HG02588 (cell line): ENCODE measurements around the gene TMEM233.
"Not testable (repeated sequence)": the region's sequence is repeated elsewhere in the genome, so short reads cannot be mapped to it uniquely, and the experiment has no call there.

ENCODE experiments used
- ATAC-seq: cut with Tn5 transposase; IDR thresholded peaks from one replicate; pipeline ENCODE4 v1.9.1; 2021; ENCODE audit warnings: mild to moderate bottlenecking, moderate library complexity; ENCODE audit not compliant: unreplicated experiment

Gene TMEM233

GRCh38 chr12:119603767-119604166 is 10.2 kb downstream of the TMEM233 start:
- ATAC-seq: no peak

DNA sequence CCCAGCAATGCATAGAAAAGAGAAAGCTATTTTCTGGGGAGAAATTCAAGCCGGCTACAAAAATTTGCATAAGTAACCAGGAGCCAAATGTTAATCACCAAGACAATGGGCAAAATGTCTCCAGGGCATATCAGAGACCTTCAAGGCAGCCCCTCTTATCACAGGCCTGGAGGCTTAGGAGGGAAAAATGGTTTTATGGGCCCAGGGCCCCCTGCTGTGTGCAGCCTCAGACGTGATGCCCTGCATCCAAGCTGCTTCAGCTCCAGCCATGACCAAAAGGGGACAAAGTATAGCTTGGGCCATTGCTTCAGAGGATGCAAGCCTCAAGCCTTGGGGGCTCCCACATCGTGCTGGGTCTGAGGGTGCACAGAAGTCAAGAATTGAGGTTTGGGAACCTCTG is 15.8 kb downstream of the TMEM233 start:
- no peak for ATAC-seq

- no peak for ATAC-seq
Measured at GRCh38 chr12:119613319-119613936, 19.9 kb downstream of the TMEM233 start.

DNA sequence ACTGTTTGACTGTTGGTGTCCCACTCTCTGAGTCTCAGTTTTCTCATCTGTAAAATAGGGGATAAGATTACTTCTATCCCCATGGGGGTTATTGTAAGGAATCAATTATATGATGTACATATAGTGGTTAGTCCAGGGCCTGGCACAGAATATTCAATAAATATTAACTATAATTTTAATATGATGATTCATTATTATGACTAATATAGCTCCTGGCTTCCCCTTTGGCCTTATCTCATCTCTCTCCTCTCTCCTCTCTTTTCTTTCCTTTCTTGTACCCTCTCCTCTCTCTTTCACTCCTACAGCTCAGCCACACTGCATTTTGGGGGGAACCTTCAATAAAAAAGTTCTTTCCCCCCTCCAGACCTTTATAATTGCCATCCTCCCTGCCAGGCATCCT is 21.1 kb downstream of the TMEM233 start:
- ATAC-seq: no peak

DNA sequence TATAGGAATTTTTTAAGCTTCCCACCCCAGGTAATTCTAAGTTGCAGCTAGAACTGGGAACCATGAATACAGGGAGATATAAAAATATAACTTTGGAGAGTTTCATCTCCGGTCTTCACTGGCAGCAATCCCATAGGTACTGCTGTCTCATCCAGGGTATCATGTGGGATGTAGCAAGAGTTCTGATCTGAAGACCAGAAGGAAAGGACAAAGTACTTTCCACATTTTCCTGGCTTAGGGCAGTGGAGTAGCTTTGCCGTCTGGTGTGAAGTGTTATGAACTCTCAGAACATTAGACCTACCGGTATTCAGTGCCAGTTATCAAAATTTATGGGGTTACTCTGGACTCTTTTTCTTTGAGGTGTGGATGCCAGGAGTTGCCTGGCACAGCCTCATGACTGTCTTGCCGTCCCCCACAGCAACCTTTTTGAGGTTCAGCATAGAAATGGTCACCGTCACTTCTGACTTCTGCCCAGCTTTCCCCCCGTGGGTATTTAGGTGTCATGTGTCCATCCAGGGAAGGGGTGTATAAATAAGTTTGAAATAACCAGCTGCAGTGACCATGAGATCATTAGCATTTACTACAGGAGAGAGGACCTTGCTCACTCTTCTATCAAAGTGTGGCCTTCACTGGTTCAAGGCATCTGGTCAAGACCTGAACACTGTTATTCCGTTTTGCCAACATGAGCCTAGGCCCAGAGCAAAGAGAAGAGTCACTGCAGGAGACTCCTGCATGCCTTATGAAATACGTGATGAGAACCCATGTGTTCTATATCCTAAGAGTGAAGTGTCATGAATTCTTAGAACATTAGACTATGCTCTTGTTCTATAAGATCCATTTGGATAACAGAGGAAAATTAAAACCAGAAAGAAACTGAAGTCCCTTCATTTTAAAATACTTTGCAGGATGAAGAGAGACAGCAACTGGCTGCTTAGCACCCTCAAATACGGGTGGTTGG is 22.2 kb downstream of the TMEM233 start:
- no peak for ATAC-seq

DNA sequence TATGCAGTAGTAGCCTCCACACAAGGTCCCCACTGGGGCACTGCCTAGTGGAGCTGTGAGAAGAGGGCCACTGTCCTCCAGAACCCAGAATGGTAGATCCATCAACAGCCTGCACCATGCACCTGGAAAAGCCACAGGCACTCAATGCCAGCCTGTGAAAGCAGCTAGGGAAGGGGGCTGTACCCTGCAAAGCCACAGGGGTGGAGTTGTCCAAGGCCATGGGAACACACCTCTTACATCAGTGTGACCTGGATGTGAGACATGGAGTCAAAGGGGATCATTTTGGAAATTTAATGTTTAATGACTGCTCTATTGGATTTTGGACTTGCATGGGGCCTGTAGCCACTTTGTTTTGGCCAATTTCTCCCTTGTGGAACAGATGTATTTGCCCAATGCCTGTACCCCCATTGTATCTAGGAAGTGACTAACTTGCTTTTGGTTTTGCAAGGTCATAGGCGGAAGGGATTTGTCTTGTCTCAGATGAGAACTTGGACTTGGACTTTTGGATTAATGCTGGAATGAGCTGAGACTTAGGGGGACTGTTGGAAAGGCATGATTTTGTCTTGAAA is 24.8 kb downstream of the TMEM233 start:
- ATAC-seq: not testable (repeated sequence)

DNA sequence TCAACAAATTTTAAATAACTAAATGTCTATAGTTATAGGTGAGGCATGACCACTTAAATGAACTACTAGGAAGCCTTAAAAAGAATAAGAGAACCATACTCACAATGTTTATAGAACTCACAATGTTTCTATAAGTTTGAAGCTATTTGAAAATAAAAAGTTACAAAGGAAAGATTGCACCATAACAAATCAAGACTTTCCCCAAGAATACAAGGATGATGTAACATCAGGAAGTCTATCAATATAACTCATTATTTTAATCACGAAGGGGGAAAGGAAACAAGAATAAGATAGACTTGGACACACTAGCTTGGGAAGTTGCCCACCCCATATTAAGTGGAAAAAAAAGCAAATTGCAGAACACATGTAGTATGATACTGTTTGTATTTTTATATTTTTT is 26.9 kb downstream of the TMEM233 start:
- no peak for ATAC-seq

GRCh38 chr12:119621878-119622277 is 28.3 kb downstream of the TMEM233 start:
- no peak for ATAC-seq

GRCh38 chr12:119624966-119625365 is 31.4 kb downstream of the TMEM233 start:
- ATAC-seq: no peak

- no peak for ATAC-seq
Measured at GRCh38 chr12:119627019-119627643, 33.6 kb downstream of the TMEM233 start.

- ATAC-seq: no peak
Measured at GRCh38 chr12:119627686-119628085, 34.1 kb downstream of the TMEM233 start.

GRCh38 chr12:119630223-119630780 is 36.7 kb downstream of the TMEM233 start:
- no peak for ATAC-seq

DNA sequence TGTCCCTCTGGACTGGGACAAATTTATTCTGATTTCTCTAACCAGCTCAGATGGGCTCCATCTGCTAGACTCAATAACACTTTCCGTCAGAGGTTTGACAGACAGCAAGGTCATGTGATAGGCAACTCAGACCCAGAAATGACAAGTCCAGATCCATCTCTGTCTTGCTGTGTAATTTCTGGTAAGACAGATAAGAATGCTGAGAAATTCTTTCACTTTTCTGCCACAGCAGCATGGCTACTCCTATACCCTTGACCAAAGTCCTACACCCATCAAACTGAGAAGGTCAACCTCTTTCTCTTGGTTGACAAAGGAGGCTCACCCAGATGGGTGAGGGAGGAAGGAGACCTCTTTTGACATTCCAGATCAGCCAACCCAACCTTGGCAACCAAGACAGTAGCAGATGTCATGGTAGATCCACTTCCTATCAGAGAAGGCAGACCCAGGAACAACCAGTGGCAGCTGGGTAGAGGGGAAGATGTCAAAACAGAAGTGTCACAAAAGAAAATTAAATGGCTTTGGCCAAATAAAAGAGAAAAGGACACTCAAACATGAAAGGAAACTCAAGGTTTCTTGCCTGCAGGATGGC is 37.5 kb downstream of the TMEM233 start:
- no peak for ATAC-seq

DNA sequence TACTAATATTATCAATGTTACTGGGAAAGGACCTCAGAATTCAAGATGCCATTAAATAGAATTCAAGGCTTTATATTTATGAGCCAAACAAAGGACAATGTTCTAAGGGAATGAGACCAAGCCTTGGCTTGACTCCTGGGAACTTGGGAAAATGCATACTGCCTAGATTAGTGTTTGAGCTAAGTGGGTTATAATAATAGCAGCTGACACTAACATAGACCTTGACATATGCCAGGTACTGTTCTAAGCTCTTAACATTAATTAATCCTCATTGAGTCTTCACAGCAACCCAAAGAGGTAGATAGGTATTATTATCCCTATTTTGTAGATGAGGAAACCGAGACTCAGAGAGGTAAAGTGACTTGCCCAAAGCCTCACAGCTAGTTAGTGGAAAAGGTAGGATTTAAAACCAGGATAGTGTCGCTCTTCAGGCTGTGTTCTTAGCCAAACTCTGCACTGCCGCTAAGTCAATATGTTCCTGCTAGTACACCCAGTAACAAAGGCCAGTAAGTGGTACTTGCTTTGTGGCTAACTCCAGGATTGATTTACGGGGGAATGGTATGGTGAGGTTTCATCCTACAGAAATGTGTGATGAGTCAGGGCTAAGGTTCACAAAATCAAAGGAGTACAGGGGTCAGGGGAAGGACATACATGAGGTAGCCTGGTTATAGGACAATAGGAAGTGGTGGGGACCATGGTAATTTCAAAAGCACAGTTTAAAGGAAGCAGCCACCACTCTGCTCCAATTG is 38.5 kb downstream of the TMEM233 start:
- no peak for ATAC-seq

DNA sequence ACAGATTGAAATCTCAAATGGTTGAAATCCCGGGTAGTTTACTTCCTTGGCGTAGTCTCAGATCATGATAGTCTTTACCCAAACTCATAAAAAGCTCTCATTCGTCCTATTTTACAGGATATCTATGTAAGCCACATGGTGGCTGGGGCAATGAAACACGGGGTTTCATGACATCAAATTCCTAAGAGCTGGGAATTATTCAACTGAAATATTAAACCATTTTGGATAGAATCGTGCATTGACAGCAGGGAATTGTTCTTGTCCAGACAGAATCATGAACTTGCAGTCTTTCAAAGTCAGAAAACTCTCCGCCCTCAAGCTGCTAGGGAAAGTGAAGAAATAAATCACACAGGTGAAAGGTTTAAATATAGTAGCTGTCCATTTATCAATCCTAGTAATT is 41.2 kb downstream of the TMEM233 start:
- ATAC-seq: no peak

DNA sequence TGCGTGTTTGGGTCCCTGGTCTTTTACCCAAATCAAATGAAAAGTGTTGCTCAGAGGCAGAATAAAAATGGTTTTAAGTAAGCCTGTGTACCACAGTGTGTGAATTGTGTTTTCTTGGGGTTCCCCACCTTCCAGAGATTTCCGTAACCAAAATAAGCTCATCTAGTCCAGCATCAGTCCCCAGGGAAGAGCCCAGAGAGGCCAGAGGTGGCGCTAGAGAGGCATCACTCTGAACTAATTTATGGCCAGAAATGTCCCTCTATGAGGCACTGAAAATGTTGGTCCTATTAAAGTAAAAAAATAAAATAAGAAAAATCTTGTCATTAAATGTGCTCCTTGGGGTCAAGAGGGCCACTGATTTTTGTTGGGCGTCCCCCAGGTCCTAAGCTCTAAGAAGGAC is 49.4 kb downstream of the TMEM233 start:
- ATAC-seq: no peak

GRCh38 chr12:119644930-119645329 is 51.4 kb downstream of the TMEM233 start:
- no peak for ATAC-seq

DNA sequence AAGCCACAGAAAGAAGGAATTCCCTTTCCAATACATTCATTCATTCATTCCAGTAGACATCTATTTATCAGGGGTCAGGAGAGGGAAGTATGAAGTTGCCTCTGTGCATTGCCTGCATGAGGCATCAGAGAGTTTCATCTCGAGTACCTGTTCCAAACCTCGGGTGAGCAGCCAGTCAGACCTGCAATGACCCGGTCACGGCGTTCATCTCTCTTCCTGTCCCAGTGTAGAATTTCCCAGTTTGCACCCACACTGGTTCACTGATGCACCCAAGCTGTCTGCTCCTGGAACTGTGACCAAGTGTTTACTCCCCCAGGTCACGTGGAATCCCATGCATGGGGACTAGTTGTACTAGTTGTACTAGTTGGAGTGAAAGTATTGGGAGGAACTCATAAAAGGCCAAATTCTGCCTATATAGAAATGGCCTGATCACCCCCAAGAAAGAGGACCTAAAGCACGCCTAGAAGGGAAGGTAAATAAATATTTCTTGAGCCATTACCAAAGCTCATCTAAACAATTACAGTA is 52.0 kb downstream of the TMEM233 start:
- ATAC-seq: no peak

- ATAC-seq: no peak
Measured at GRCh38 chr12:119649202-119649808, 55.7 kb downstream of the TMEM233 start.
